ENCODE measurements around the gene TNNC1.

GRCh38 chr3:52438104-52438376 is 15.8 kb downstream of the TNNC1 start:
- TF ChIP-seq SUZ12 (IDR thresholded peaks at IDR 0.05; ENCODE audit: extremely low read depth, insufficient read depth, insufficient read length) (no peak), ZNF274 (IDR thresholded peaks at IDR 0.05; ENCODE audit: low read depth, low read length) (no peak)
